ENCODE data around the gene MAG. TPM values are rescaled to one million over a fixed set of nuclear protein-coding genes. Genes with fewer than 3 reads are reported as not detected.
A peak's percentile ranks its signal among the peaks of the same experiment; 100 is the strongest.

MAG gene
- total and polyA plus RNA-seq, 3 donors from 2014 or later: 5.4 to 18.4 (median 10.8) TPM

DNA sequence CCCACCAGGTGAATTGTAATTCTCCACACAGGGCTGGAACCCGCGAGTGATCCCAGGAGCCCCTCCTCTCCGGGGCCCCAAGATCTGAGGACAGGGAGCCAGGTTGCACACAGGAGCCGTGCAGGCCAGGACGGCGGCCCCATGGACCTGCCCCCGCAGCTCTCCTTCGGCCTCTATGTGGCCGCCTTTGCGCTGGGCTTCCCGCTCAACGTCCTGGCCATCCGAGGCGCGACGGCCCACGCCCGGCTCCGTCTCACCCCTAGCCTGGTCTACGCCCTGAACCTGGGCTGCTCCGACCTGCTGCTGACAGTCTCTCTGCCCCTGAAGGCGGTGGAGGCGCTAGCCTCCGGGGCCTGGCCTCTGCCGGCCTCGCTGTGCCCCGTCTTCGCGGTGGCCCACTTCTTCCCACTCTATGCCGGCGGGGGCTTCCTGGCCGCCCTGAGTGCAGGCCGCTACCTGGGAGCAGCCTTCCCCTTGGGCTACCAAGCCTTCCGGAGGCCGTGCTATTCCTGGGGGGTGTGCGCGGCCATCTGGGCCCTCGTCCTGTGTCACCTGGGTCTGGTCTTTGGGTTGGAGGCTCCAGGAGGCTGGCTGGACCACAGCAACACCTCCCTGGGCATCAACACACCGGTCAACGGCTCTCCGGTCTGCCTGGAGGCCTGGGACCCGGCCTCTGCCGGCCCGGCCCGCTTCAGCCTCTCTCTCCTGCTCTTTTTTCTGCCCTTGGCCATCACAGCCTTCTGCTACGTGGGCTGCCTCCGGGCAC is 59.6 kb downstream of the MAG start:
- TF ChIP-seq POLR2A (IDR thresholded peaks at IDR 0.05): no peak
- TF ChIP-seq, protein P1, sequence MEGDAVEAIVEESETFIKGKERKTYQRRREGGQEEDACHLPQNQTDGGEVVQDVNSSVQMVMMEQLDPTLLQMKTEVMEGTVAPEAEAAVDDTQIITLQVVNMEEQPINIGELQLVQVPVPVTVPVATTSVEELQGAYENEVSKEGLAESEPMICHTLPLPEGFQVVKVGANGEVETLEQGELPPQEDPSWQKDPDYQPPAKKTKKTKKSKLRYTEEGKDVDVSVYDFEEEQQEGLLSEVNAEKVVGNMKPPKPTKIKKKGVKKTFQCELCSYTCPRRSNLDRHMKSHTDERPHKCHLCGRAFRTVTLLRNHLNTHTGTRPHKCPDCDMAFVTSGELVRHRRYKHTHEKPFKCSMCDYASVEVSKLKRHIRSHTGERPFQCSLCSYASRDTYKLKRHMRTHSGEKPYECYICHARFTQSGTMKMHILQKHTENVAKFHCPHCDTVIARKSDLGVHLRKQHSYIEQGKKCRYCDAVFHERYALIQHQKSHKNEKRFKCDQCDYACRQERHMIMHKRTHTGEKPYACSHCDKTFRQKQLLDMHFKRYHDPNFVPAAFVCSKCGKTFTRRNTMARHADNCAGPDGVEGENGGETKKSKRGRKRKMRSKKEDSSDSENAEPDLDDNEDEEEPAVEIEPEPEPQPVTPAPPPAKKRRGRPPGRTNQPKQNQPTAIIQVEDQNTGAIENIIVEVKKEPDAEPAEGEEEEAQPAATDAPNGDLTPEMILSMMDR (IDR thresholded peaks at IDR 0.05): no peak
- WGBS, 2 donors: 78 to 80% methylated on average over 17 to 47 of the region's 47 CpGs
- Histone ChIP-seq H3K9me3 (no peaks in the 10 kb centered on the region), H3K4me1 (peaks cover 5% of the 10 kb centered on the region), H3K27me3 (no peaks in the 10 kb centered on the region), H3K27ac (no peak overlapping the region), H3K36me3 (ENCODE audit: low read depth, missing control alignments) (no peaks in the 10 kb centered on the region), H3K4me3 (peak overlapping the region in 1 of 2 donors; percentile 2)
- DNase-seq: no peak
- intact Hi-C loops (cut with DNase I; ENCODE audit: low total_unique reads): loop anchor here (10.0 kb wide), 1 partner anchor 143 kb away; the partner anchor contains the start of gene KRTDAP

DNA sequence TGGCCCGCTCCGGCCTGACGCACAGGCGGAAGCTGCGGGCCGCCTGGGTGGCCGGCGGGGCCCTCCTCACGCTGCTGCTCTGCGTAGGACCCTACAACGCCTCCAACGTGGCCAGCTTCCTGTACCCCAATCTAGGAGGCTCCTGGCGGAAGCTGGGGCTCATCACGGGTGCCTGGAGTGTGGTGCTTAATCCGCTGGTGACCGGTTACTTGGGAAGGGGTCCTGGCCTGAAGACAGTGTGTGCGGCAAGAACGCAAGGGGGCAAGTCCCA is 60.2 kb downstream of the MAG start:
- 66 to 67% methylated on average over 9 to 18 of the region's 18 CpGs for WGBS, 2 donors
- Histone ChIP-seq H3K4me1 (peaks cover 5% of the 10 kb centered on the region), H3K27ac (no peak overlapping the region), H3K9me3 (no peaks in the 10 kb centered on the region), H3K36me3 (ENCODE audit: low read depth, missing control alignments) (no peaks in the 10 kb centered on the region), H3K27me3 (no peaks in the 10 kb centered on the region), H3K4me3 (peak overlapping the region in 1 of 2 donors; percentile 2)
- intact Hi-C loops (cut with DNase I; ENCODE audit: low total_unique reads): loop anchor here (10.0 kb wide), 1 partner anchor 143 kb away; the partner anchor contains the start of gene KRTDAP
- no peak for TF ChIP-seq POLR2A (IDR thresholded peaks at IDR 0.05)
- TF ChIP-seq, protein P1 (IDR thresholded peaks at IDR 0.05): no peak
- DNase-seq: no peak

DNA sequence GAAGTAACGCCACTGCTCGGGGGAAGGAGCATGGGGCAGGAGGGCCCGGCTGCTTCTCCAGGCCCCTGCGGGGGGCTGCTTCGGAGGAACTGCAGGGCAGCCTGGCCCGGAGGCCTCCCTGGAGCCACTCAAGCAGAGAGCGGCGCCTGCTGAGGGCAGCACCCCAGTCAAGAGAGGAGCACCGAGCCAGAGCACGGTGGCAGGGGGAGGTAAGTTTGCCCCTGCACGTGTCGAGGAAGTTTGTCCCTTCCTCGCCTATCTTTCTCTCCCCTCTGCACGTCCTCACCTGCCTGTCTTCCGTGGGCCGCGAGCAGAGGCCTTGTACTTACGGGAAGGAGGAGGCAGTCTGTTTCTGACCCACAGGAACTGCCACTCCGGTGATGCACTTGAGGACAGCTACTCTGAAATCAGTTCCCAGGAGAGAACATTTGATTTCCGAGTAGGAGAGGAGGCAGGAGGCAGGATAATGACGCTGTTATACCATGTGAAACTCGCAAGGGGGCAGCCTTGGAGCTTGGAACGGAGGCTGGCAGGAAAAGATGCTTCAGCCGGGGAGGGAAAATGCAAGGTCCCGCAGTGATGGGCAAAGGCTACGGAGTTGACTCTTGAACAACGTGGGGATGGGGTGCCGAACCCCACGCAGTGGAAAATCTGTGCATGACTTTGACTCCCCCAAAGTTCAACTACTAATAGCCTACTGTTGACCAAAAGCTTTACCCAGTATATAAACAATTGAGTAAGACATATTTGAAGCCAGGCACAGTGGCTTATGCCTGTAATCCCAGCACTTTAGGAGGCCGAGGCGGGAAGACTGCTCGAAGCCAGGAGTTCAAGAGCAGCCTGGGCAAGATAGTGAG is 60.7 kb downstream of the MAG start:
- H3K4me3 ChIP-seq: peak overlapping the region in 1 of 2 donors; percentile 2
- H3K4me1 ChIP-seq: peaks cover 5% of the 10 kb centered on the region
- intact Hi-C loops (cut with DNase I; ENCODE audit: low total_unique reads): loop anchor here (10.0 kb wide), 1 partner anchor 142 kb away; the partner anchor contains the start of gene KRTDAP
- H3K27ac ChIP-seq: no peak overlapping the region
- TF ChIP-seq, protein P1 (IDR thresholded peaks at IDR 0.05): peak; percentile 63 to 84 (median 69)
- no peak for TF ChIP-seq POLR2A (IDR thresholded peaks at IDR 0.05)
- 20 to 26% methylated on average over 29 to 31 of the region's 32 CpGs for WGBS, 2 donors
- no peaks in the 10 kb centered on the region for H3K36me3 ChIP-seq (ENCODE audit: low read depth, missing control alignments)
- no peaks in the 10 kb centered on the region for H3K9me3 ChIP-seq
- no peaks in the 10 kb centered on the region for H3K27me3 ChIP-seq
- peak; percentile 73 for DNase-seq

DNA sequence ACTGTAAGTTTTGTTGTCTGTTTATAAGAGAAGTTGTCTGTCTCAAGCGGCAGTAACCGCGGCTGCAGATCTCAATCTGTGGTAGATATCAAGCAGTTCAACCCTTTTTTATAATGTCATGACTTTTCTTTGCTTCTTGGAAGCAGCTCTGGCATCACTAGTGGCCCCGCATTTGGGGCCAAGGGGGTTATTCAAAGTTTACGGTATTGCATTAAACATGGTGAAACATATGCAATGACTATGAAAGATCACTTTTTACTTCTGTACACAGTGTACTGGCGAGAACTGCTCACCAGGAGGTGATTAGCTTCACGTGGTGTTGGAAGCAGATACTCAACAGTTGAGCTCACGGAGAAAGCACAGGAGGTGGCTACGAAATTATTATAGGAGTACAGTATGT is 61.7 kb downstream of the MAG start:
- DNase-seq: no peak
- H3K27ac ChIP-seq: no peak overlapping the region

More for the DNA sequence above, 61.7 kb downstream of the MAG start:
- intact Hi-C loops (cut with DNase I; ENCODE audit: low total_unique reads): loop anchor here (10.0 kb wide), 1 partner anchor 141 kb away; the partner anchor contains the start of gene KRTDAP
- WGBS, 2 donors: 63 to 75% methylated on average over 9 of the region's 9 CpGs
- TF ChIP-seq, protein P1 (IDR thresholded peaks at IDR 0.05): no peak
- TF ChIP-seq POLR2A (IDR thresholded peaks at IDR 0.05): no peak
- no peak overlapping the region for H3K4me3 ChIP-seq
- no peaks in the 10 kb centered on the region for H3K27me3 ChIP-seq
- H3K4me1 ChIP-seq: peaks cover 5% of the 10 kb centered on the region
- no peaks in the 10 kb centered on the region for H3K36me3 ChIP-seq (ENCODE audit: low read depth, missing control alignments)
- H3K9me3 ChIP-seq: no peaks in the 10 kb centered on the region
